HPDE6-E6E7 (cell line): ENCODE results near the gene PEX12.
A peak's percentile ranks its signal among the peaks of the same experiment; 100 is the strongest.
"Not testable (repeated sequence)": the region's sequence is repeated elsewhere in the genome, so short reads cannot be mapped to it uniquely, and the experiment has no call there.

ENCODE experiments used
- DNase-seq: peaks from one replicate; pipeline ENCODE4 v3.0.0; 2011; ENCODE audit warnings: missing footprints; ENCODE audit errors: extremely low spot score

The PEX12 gene

DNA sequence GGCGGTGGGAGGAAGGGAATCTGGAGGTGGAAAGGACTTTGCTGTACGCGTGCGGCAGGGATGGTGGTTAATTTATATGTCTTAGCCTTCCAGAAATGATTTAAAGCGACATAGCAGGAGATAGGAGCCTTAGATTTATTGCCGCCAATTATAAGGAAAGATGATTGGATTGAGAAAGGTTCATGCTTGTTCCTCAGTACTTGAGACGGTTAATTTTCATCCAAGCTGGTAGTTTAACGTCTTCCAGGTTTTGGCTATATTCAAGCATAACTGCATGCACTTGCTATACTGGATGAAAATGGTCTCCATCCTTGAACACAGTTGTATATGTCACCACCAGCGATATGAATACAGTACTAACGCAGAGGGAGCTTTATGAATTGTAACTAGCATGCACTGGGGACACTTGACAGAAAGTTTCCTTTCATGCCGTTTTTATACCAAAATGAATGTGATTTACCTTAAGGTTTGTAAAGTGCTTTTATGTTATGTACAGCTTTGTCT lies 610 bp upstream of the PEX12 start:
- DNase-seq, result no peak

DNA sequence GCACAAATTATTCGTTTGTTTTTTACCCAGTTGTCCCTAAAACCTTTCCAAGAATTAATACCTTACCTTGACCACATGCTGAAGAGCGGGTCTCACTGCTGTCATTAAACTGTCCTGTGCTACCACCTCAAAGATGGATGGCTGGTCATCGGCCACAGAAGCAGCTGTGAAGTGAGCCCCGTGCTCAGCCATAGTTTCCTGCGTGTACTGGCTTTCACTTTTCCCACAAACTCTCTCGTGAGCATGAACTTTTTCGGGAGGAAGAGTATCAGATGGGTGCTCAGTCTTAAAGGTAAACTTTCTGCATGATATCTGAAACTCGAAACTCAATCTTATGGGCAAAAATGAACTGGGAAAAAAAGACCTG lies 558 bp downstream of the PEX12 start:
- DNase-seq, result no peak

DNA sequence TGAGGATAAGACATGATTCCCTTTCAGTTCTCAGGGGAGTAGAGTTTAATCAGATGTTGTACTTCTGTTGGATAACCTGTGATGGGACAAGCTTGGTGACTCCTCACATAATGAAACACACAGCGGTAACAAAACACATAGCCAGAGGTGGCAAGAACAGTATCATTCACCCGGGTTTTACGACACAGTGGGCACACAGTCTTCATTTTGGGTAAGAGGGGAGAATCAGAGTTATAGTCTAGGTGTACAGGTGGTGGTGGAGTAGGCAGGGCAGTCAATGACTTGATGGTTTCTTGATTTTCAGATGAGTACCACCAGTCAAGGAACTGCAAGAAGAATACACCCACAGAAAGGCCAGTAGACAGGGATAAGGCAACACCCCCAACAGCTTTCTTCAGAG lies 2.6 kb downstream of the PEX12 start:
- no peak for DNase-seq

DNA sequence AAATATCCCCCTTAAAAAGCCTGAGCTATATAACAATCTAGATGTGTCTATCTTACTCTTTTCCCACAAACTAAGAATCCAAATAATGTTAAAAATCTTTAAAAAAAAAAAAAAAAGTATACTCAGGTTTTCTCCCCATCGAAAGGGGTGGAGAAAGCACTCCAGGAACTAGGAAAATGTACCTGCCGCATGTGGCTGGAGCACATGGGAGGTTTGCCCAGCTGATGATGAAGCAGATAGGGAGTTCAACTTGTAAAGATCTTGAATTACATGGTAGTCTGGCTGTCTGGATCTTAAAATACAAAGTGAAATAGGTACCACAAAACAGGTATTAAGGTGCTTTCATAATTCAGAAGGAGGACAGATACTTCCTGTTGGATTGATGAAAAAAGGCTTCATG lies 9.0 kb downstream of the PEX12 start:
- DNase-seq, result no peak

DNA sequence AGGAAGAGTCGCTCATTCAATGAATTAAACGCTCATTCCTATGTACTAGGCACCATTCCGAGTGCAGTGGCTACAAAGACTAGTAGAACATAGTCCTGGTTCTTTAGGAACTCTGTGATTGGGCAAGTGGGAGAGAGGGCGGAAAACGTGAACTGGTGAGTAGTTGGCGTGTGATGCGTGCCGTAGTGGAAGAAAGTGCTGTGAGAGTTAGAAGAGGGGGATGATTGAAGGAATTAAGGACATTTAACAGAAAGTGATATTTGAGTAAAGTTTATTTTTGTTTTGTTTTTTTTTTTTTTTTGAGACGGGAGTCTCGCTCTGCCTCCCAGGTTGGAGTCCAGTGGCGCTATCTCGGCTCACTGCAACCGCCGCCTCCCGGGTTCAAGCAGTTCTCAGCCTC lies 9.8 kb downstream of the PEX12 start:
- DNase-seq, result no peak

DNA sequence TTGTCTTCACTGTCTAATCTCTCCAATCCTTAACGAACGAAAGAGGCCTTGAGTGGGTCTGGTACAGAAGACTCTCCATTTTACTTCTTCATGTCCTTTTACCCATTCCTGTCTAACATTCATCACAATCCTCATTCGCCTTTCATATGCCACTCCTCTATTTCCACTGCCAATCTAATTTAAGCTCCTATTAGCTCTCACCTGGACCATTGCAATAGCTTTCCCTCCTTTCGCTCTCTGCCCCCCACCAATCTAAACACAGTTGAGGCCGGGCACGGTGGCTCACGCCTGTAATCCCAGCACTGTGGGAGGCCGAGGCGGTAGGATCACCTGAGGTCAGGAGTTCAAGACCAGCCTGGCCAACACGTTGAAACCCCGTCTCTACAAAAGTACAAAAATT lies 11.4 kb downstream of the PEX12 start:
- DNase-seq, result no peak

DNA sequence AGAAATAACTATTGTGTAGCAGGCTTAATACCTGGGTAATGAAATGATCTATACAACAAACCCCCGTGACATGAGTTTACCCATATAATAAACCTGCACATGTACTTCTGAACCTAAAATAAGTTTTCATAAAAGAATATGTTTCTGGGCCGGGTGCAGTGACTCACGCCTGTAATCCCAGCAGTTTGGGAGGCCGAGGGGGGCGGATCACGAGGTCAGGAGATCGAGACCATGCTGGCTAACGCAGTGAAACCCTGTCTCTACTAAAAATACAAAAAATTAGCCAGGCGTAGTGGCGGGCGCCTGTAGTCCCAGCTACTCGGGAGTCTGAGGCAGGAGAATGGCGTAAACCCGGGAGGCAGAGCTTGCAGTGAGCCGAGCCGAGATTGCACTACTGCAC lies 15.2 kb downstream of the PEX12 start:
- DNase-seq, result not testable (repeated sequence)

DNA sequence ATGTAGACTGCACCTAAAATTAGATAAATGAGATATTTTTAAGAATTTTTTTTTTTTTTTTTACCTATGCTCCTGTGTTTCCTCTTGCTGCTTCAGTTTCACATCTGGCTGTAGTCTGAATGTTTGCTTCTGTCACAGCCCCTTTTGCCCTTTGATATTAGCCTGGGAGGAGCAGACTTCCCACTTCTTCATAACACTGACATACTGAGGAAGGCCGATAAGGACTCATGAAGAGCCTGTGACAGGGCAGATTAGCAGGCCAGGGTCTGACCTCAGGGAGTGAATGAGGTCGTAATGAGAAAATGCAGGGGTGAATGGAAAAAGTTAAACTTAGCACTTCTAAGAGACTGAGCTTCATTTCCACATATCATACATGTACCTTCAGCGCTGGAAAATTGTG lies 17.7 kb downstream of the PEX12 start, which contains the start of gene SLFN14:
SLFN14 (minus strand) TSS at position 117 of the 400 bp plus-strand sequence. CDS start 2,757 bp downstream, outside the sequence.
- no peak for DNase-seq

DNA sequence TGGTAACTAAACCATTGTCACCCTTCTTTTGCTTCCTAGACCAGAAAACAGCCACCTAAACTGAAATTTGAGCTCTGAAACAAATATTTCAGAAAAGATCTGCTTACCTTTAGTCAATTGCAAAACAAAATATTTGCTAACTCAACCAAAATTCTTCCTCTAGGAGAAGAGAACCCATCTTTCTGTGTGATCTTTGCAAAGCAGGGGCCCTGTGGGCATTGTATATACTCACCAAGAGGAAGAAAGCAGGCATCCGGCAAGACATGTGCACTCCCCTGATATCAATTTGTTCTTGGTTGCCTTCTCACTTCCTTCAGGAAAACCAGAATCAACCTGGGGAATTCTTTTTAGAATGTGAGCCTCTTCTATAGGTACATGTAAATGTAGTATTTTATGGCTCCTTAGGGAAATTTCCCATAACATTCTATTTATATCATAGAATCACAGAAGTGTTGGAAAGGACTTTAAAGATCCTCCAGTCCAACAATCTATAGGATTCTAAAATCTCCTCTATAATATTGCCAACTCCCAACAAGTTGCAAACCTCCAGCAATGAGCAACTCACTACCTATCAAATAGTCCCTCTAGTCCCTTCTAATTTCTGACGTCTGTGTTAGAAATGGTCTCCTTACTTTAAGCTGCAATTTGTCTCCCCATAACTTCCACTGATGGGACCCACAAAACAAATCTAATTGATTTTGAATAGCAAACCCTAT lies 18.7 kb downstream of the PEX12 start:
- DNase-seq, result no peak

DNA sequence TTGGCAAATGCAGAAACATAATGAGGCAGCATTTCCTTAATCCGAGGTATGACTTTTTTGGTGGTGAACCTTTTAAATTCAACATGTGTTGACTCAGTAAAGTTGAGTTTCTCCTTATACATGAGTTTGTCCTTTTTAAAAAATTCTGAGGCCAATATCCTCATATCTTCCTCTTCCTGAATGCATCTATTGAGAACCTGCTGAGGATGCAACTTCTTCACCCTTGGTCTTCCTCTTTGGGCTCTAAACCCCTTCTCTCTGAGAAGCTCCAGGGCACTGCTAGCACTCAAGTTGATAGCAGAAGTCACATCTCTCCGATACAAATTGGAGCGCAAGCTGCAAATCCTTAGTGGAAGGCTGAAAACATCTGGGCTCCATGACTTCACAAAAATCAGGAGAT lies 21.0 kb downstream of the PEX12 start:
- no peak for DNase-seq

DNA sequence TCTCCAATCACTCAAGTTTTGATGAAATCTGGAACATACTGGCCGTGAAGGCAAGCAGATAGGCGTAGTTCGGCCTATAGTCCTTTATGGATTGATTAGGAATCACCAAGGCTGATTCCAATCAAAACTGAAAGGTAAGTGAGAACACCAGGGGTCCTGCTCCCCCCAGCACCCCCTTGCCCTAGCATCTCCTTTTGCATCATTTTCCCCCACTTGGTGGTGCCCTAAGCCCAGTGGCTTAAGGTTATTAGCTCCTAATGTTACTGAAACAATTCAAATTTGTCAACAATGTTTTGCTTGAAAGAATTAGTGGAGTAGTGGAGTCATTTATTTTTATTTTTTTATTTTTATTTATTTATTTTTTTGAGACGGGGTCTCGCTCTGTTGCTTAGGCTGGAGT lies 22.7 kb downstream of the PEX12 start:
- no peak for DNase-seq

DNA sequence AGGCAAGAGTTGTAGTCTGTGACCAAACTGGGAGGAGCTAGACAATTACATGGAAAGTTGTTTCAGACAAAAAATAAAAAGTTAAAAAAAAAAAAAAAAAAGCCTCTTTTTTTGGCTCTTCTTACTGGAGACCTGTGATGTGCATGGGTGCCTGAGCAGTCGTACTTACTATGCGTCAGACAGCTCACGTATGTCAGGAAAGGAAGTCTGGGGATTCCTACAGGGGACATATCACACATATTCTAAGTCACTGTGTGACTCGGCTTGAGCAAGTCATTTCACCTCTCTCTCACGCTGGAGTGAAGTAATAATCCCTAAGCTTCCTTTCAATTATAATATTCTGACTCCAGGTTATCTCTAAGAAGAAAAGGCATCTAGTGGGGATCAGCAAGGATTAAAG lies 23.7 kb downstream of the PEX12 start:
- DNase-seq, result no peak

DNA sequence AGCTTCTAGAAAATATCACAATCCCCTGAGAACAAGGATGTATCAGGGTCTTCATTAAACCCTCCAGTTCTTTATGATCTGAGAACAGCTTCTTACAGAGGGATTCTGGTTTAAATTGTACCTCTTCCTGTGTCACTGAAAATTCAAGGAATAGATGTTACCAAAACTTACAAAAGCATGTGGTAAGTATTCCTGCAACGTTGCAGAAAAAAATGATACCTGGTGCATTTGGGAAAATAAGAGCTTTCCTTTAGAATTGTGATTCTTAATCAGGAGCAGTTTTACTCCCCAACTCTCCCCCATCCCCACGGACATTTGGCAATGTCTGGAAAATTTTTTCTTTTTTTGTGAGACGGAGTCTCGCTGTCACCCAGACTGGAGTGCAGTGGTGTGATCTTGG lies 25.1 kb downstream of the PEX12 start:
- no peak for DNase-seq

DNA sequence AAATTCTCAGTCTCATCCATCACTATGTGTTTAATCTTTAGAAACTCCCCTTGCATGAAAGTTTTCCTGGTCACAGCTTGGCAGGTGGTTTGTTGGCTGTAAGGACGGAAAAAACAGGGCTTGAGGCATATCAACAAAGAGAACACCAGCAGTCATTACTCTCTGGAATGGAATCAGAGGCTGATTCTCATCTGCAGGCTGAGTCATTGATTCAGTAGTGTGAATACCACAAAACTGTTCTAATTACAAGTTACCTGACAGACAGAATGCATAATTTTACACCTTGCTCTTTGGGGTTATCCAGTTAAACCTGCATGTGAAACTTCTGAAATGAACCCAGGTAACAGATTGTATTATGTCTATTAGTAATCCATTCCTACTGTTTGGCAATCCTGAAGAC lies 29.4 kb downstream of the PEX12 start:
- no peak for DNase-seq

DNA sequence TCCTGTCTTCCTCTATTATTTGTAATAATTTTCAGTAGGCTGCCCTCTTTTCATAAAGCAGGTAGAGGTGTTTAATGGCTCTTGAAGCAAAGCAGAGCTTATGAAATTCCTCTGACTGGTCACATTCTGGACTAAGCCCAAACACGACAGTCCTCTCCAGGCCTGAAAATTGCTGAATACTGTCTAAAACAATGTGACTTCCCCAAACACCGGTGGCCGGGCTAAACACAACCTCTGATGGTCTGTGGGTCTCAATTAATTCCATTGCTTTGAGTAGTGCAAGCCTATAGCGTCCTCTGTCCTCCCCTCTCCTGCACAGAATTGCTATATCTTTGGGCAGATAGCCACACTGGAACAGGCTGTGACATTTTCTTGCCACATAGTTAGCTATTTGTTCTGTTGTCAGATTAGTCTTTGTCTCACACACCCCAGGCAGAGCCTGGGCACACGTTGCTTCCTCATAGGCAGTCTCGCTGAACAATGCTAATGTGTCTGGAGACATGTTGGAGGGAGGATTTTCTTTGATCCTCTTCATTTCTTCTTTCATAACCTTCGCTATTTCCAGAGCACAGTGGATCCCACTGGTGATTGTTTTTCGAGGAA lies 30.1 kb downstream of the PEX12 start:
- DNase-seq, result no peak

DNA sequence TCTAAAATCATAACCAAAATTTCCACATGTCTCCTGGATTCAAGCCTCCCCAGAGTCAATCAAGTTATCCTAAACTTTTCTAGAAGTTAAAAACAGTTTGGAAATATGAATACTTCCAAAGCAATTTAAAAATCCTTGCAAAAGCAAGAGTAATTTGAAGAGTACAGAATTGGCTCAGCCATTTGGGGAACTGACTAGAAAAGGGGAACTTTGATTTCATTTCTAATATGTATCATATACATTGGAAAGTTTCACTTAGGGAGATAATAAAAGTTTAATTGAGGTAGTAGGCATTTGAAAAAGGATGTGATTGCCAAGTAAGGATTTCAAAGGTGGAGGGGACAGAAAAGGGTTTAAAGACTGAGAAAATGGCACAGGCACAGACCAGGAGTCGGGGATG lies 31.9 kb downstream of the PEX12 start:
- no peak for DNase-seq

DNA sequence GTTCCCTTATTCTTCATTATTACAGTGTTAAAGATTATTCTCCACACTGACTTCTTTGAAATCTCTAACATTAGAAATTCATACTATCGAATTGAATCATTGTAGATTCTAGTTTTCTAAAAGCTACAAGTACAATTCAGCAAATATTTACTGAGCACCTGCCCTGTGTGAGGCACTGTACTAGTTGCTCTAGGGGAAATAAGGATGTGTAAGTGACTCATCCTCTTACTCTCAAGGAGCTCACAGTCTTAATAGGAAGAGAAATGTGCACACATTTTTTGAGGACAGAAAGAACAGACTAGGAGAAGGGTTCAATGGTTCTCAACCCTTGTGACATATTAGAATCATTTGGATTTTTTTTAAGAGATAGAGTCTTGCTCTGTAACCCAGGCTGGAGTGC lies 33.2 kb downstream of the PEX12 start:
- DNase-seq, result no peak

DNA sequence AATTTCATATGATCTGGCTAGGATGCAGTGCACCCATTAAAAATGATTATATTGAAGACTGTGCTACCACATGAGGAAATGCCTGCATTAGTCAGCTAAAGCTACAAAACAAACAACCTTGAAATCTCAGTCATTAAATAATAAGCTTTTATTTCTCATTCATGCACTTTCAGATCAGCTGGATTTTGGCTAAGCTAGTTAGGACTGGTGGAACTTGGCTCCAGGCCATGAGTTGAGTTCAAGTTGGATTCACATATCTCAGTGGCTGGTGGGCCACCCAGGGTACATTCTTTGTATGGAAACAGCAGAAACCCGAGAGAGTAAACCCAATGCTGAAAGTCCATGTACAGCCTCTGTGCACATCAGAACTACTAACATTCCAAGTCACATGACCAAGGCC lies 34.5 kb downstream of the PEX12 start:
- DNase-seq, result no peak

DNA sequence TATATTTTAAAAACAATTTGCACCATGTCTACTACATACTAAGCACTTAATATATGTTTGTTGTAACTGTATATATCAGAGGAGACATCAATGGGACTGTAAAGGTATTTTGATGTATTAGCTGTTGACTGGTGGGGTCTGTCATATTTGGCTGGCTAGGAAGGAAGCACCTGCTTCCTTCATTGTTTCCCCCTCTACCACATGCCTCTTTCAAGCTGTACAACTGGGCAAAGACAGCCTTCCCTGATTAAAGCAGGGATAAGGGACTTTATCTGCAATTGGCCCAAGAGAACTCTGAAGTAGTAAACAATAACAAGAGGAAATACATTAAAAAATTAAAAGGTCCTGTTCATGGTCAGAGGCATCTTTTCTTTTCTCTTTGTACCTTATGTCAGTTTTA lies 35.4 kb downstream of the PEX12 start:
- no peak for DNase-seq

DNA sequence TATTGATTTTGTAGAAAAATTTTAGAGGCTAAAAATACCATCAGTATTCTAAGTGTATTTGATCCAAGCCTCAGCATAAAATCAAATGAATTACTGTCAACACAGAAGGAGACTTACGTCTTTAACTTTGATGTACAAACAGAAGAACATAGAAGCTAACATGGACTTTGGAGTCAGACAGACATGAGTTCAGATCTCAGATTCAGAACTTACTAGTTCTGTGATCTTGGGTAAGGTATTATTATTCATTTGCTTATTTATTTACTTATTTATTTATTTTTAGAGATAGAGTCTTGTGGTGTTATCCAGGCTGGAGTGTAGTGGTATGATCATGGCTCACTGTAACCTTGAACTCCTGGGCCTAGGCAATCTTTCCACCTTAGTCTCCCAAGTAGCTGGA lies 36.9 kb downstream of the PEX12 start:
- no peak for DNase-seq

DNA sequence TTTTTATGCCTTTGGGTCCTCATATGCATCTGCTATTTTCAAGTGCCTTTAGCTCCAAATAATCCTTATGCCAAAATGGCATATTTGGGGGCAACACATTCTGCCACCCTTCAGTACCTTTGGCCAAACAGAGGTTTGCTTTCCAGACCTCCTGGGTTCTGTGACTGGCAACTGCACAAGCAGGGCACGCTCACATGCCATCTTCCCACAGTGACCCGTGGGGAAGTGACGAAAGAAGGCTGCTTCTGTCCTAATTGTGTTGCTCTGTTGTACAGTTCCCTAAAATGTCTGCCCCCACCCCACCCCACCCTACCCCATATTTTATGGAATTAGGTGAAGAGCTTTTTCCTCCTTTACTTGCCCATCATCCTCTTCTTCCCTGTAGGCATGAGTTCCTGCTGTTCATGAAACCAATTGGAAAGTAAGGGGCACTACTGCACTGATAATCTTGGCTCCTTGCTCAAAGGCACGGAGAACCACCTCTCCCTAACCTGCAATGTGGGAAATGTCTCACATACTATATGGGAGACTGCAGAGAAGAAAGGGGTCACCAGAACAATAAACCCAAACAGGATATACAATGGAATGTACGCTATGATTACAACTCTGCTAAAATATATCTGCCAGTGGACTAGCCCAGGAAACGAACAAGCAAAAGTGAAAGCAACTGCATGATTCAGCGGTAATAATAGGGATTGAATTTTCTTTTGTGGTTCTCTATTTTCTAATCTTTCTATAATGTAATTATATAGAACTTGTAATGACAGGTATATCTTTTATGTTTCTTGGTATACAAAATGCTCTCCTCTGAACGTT lies 37.6 kb downstream of the PEX12 start:
- DNase-seq, result peak; percentile 37

DNA sequence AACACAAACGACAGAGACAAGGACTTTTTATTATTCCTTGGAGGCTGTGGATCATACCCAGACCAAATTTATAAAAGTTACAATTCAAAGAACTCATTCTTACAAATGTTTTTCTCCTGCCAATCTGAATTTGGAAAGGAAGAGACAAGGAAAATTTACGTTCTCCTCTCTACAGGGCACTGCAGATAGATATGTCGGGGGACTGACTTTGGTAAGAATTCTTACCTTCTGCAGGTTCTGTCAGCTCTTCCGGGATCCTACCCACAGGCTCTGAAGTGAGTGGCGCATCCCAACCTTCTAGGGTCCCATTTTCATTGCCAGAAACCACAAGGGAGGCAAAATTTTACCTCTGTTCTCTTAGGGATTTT lies 38.7 kb downstream of the PEX12 start:
- no peak for DNase-seq

DNA sequence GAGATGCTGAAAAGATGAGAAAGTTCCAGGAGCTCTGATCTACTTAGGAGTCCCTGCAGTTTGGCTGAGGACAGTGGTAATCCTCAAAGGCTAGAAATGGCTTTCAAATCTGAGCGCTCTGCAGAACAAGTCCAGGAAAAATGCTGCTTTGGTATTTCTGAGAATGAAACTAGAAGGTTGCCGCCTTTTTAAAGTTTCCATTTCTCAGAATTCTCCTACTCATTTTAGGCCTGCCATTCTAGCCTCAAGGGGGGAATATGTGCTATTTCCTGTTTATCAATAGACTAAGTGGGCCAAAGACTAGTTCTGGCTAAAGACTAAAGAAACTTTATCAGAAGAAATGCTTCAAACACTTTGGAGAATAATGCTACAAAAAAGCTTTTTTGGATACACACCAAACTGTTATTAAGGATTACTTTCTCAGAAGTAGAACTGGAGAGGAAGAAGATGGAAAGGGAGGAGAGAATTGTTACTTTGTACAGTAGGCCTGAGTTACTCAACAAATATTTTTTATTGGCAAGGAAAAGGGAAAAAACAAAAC lies 40.7 kb downstream of the PEX12 start, which contains the start of gene SLFN12L:
SLFN12L (minus strand) TSS at position 78 of the 541 bp plus-strand sequence. CDS start 15,314 bp downstream, outside the sequence.
- no peak for DNase-seq
